SK-N-SH treated with all-trans-retinoic acid at 6 μM for 48 hours (cell line): ENCODE results near the gene GABRR3.

ENCODE experiments used
- CSDC2 ChIP-seq: fragments of 250-450 bp; sonication (Bioruptor Pico); IDR thresholded peaks from 2 replicates; pipeline ENCODE4 v1.5.0; 2020; ENCODE audit warnings: mild to moderate bottlenecking, moderate library complexity
- SNAI2 ChIP-seq: fragments of 250-450 bp; sonication (Bioruptor Pico); IDR thresholded peaks from 2 replicates; pipeline ENCODE4 v1.5.0; 2020; ENCODE audit warnings: mild to moderate bottlenecking, moderate library complexity
- TCF4 ChIP-seq: fragments of 250-450 bp; sonication (Bioruptor Pico); IDR thresholded peaks from 2 replicates; pipeline ENCODE4 v1.8.0; 2021; ENCODE audit warnings: mild to moderate bottlenecking, moderate library complexity, borderline replicate concordance
- ZFP30 ChIP-seq: fragments of 450-650 bp; formaldehyde crosslinking; IDR thresholded peaks from 2 replicates; pipeline ENCODE4 v1.5.0; 2022; ENCODE audit warnings: mild to moderate bottlenecking, moderate library complexity
- TF ChIP-seq, protein P1 (sequence below): fragments of 250-450 bp; sonication (Bioruptor Pico); IDR thresholded peaks from 2 replicates; pipeline ENCODE4 v1.5.1; 2020; ENCODE audit warnings: low read depth, mild to moderate bottlenecking, moderate library complexity

DNA sequence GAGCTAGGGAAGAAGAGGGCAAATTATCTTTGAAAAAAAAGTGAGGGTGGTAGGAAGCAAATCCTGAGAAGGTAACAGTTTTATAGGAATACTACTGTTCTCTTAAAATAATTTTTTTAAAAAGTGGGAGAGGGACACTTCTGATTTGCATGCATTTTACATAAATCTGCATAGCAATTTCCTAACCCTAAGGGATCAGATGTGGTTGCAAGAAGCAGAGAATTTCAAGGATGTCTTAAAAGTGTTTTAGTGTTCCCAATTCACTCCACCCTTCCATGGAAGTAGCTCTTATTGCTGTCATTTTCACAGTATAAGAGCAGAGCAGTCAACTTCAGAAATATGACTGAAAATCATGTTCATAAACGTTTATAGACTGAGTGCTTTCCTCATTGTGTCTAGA, 35.1 kb downstream of the GABRR3 start:
- TF ChIP-seq ZFP30 (no peak), TCF4 (CRISPR knock-in tag) (no peak), SNAI2 (CRISPR knock-in tag) (no peak), CSDC2 (CRISPR knock-in tag) (no peak)
- TF ChIP-seq, protein P1, sequence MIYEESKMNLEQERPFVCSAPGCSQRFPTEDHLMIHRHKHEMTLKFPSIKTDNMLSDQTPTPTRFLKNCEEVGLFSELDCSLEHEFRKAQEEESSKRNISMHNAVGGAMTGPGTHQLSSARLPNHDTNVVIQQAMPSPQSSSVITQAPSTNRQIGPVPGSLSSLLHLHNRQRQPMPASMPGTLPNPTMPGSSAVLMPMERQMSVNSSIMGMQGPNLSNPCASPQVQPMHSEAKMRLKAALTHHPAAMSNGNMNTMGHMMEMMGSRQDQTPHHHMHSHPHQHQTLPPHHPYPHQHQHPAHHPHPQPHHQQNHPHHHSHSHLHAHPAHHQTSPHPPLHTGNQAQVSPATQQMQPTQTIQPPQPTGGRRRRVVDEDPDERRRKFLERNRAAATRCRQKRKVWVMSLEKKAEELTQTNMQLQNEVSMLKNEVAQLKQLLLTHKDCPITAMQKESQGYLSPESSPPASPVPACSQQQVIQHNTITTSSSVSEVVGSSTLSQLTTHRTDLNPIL (CRISPR knock-in tag) = no peak
